Measurements from ENCODE around the gene SLC6A17. TPM values are rescaled to one million over a fixed set of nuclear protein-coding genes. Genes with fewer than 3 reads are reported as not detected.

Gene SLC6A17
- total and polyA plus RNA-seq, 2 experiments from 2014 or later = 0.03 to 0.17 TPM

DNA sequence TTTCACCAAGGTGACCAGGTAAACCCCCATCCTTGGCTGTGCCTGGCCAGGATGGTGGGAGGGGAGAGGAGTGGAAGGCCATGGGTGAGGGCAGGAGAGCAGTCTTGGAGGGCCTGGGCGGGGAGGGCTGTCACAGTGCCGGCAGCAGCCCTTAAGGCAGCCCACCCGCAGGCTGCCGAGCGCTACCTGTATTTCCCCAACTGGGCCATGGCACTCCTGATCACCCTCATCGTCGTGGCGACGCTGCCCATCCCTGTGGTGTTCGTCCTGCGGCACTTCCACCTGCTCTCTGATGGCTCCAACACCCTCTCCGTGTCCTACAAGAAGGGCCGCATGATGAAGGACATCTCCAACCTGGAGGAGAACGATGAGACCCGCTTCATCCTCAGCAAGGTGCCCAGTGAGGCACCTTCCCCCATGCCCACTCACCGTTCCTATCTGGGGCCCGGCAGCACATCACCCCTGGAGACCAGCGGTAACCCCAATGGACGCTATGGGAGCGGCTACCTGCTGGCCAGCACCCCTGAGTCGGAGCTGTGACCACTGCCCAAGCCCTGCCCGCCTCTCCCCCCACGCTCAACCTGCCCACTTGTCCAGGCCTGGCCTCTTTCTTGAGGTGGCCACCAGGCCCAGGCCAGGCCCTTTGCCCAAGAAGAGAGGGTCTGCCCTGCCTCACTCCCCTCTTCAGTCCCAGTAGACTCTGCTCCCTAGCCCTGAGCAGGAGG lies 47.8 kb downstream of the SLC6A17 start:
- H4K20me1 ChIP-seq (replicated peaks; ENCODE audit: insufficient read depth) = no peaks in the 10 kb centered on the region; the same call in 1 of the 2 replicates
- DNase-seq (ENCODE audit: low spot score) (no peak), ATAC-seq (no peak)
- no peak overlapping the region for H3K4me2 ChIP-seq
- H3K36me3 ChIP-seq (ENCODE audit: insufficient read depth) = no peaks in the 10 kb centered on the region
- Mint-ChIP-seq H3K36me3 (ENCODE audit: low read depth) (no peaks in the 10 kb centered on the region), H3K4me1 (peaks cover 3% of the 10 kb centered on the region), H3K4me3 (no peak overlapping the region), H3K9me3 (no peaks in the 10 kb centered on the region), H3K27me3 (ENCODE audit: insufficient read depth, low read depth, poor library complexity) (peaks cover 10% of the 10 kb centered on the region), H3K27ac (no peak overlapping the region)
- no peak overlapping the region for H3K4me3 ChIP-seq
- H2AFZ ChIP-seq = no peak overlapping the region
- no peak overlapping the region for H3K27ac ChIP-seq (ENCODE audit: low read depth)
- H3F3A ChIP-seq (replicated peaks; ENCODE audit: low read depth) = no peaks in the 10 kb centered on the region
- no peaks in the 10 kb centered on the region for H3K4me1 ChIP-seq (ENCODE audit: insufficient read depth)
- TF ChIP-seq JUNB (IDR thresholded peaks at IDR 0.05; ENCODE audit: unreplicated experiment) = no peak
- TF ChIP-seq REST (IDR thresholded peaks at IDR 0.05; ENCODE audit: unreplicated experiment) = no peak
- TF ChIP-seq EZH2phosphoT487 (IDR thresholded peaks at IDR 0.05; ENCODE audit: unreplicated experiment) = no peak
- no peak for TF ChIP-seq NANOG (IDR thresholded peaks at IDR 0.05; ENCODE audit: borderline replicate concordance)
- TF ChIP-seq EZH2 (IDR thresholded peaks at IDR 0.05; ENCODE audit: low read depth, unreplicated experiment) = no peak
- TF ChIP-seq POLR2AphosphoS5 (IDR thresholded peaks at IDR 0.05; ENCODE audit: low read depth) = no peak
- H3K79me2 ChIP-seq (replicated peaks; ENCODE audit: insufficient read depth) = no peaks in the 10 kb centered on the region
- no peaks in the 10 kb centered on the region for H3K27me3 ChIP-seq (ENCODE audit: insufficient read depth)
- H3K9me2 ChIP-seq (ENCODE audit: insufficient read depth) = no peaks in the 10 kb centered on the region

- H3K9me2 ChIP-seq (ENCODE audit: insufficient read depth) = no peaks in the 10 kb centered on the region
- H4K20me1 ChIP-seq (replicated peaks; ENCODE audit: insufficient read depth) = no peaks in the 10 kb centered on the region; the same call in 1 of the 2 replicates
- peaks cover 7% of the 10 kb centered on the region for H3K4me1 Mint-ChIP-seq
- H3K27me3 ChIP-seq (ENCODE audit: insufficient read depth) = no peaks in the 10 kb centered on the region
- H3F3A ChIP-seq (replicated peaks; ENCODE audit: low read depth) = no peaks in the 10 kb centered on the region
- H3K27me3 Mint-ChIP-seq (ENCODE audit: insufficient read depth, low read depth, poor library complexity) = peaks cover 10% of the 10 kb centered on the region
- no peaks in the 10 kb centered on the region for H3K36me3 ChIP-seq (ENCODE audit: insufficient read depth)
- H3K79me2 ChIP-seq (replicated peaks; ENCODE audit: insufficient read depth) = no peaks in the 10 kb centered on the region
- no peak overlapping the region for H3K27ac ChIP-seq (ENCODE audit: low read depth)
- H3K9me3 Mint-ChIP-seq = no peaks in the 10 kb centered on the region
- H3K4me1 ChIP-seq (ENCODE audit: insufficient read depth) = no peaks in the 10 kb centered on the region
- H3K4me3 ChIP-seq = no peak overlapping the region
- no peak overlapping the region for H3K27ac Mint-ChIP-seq
- DNase-seq (ENCODE audit: low spot score) (no peak), ATAC-seq (no peak)
- no peak overlapping the region for H2AFZ ChIP-seq
- no peak overlapping the region for H3K4me2 ChIP-seq
- H3K36me3 Mint-ChIP-seq (ENCODE audit: low read depth) = no peaks in the 10 kb centered on the region
- H3K4me3 Mint-ChIP-seq = no peak overlapping the region
- no peak for TF ChIP-seq ZNF331 (CRISPR knock-in tag; IDR thresholded peaks at IDR 0.05; ENCODE audit: low read depth)
- TF ChIP-seq, protein P1, sequence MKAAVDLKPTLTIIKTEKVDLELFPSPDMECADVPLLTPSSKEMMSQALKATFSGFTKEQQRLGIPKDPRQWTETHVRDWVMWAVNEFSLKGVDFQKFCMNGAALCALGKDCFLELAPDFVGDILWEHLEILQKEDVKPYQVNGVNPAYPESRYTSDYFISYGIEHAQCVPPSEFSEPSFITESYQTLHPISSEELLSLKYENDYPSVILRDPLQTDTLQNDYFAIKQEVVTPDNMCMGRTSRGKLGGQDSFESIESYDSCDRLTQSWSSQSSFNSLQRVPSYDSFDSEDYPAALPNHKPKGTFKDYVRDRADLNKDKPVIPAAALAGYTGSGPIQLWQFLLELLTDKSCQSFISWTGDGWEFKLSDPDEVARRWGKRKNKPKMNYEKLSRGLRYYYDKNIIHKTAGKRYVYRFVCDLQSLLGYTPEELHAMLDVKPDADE (IDR thresholded peaks at IDR 0.05) = no peak
- TF ChIP-seq, protein P2, sequence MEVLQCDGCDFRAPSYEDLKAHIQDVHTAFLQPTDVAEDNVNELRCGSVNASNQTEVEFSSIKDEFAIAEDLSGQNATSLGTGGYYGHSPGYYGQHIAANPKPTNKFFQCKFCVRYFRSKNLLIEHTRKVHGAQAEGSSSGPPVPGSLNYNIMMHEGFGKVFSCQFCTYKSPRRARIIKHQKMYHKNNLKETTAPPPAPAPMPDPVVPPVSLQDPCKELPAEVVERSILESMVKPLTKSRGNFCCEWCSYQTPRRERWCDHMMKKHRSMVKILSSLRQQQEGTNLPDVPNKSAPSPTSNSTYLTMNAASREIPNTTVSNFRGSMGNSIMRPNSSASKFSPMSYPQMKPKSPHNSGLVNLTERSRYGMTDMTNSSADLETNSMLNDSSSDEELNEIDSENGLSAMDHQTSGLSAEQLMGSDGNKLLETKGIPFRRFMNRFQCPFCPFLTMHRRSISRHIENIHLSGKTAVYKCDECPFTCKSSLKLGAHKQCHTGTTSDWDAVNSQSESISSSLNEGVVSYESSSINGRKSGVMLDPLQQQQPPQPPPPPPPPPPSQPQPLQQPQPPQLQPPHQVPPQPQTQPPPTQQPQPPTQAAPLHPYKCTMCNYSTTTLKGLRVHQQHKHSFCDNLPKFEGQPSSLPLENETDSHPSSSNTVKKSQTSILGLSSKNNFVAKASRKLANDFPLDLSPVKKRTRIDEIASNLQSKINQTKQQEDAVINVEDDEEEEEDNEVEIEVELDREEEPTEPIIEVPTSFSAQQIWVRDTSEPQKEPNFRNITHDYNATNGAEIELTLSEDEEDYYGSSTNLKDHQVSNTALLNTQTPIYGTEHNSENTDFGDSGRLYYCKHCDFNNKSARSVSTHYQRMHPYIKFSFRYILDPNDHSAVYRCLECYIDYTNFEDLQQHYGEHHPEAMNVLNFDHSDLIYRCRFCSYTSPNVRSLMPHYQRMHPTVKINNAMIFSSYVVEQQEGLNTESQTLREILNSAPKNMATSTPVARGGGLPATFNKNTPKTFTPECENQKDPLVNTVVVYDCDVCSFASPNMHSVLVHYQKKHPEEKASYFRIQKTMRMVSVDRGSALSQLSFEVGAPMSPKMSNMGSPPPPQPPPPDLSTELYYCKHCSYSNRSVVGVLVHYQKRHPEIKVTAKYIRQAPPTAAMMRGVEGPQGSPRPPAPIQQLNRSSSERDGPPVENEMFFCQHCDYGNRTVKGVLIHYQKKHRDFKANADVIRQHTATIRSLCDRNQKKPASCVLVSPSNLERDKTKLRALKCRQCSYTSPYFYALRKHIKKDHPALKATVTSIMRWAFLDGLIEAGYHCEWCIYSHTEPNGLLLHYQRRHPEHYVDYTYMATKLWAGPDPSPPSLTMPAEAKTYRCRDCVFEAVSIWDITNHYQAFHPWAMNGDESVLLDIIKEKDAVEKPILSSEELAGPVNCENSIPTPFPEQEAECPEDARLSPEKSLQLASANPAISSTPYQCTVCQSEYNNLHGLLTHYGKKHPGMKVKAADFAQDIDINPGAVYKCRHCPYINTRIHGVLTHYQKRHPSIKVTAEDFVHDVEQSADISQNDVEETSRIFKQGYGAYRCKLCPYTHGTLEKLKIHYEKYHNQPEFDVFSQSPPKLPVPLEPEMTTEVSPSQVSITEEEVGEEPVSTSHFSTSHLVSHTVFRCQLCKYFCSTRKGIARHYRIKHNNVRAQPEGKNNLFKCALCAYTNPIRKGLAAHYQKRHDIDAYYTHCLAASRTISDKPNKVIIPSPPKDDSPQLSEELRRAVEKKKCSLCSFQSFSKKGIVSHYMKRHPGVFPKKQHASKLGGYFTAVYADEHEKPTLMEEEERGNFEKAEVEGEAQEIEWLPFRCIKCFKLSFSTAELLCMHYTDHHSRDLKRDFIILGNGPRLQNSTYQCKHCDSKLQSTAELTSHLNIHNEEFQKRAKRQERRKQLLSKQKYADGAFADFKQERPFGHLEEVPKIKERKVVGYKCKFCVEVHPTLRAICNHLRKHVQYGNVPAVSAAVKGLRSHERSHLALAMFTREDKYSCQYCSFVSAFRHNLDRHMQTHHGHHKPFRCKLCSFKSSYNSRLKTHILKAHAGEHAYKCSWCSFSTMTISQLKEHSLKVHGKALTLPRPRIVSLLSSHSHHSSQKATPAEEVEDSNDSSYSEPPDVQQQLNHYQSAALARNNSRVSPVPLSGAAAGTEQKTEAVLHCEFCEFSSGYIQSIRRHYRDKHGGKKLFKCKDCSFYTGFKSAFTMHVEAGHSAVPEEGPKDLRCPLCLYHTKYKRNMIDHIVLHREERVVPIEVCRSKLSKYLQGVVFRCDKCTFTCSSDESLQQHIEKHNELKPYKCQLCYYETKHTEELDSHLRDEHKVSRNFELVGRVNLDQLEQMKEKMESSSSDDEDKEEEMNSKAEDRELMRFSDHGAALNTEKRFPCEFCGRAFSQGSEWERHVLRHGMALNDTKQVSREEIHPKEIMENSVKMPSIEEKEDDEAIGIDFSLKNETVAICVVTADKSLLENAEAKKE (CRISPR knock-in tag; IDR thresholded peaks at IDR 0.05) = no peak
These were observed 48.5 kb downstream of the SLC6A17 start for GRCh38 chr1:110198746-110199145.

Measured in GM23338 (cell line).